HG03565 (cell line): ENCODE measurements around the gene SLBP.
"Not testable (repeated sequence)": the region's sequence is repeated elsewhere in the genome, so short reads cannot be mapped to it uniquely, and the experiment has no call there.

Source experiments
- ATAC-seq: cut with Tn5 transposase; IDR thresholded peaks from one replicate; pipeline ENCODE4 v1.9.1; 2021; ENCODE audit warnings: mild to moderate bottlenecking, moderate library complexity; ENCODE audit not compliant: unreplicated experiment

The SLBP gene

GRCh38 chr4:1678244-1678643 is 33.9 kb downstream of the SLBP start:
- ATAC-seq: no peak

GRCh38 chr4:1676605-1677525 is 35.3 kb downstream of the SLBP start:
- no peak for ATAC-seq

GRCh38 chr4:1675802-1676137 is 36.3 kb downstream of the SLBP start:
- ATAC-seq: no peak

GRCh38 chr4:1675136-1675801 is 36.9 kb downstream of the SLBP start:
- no peak for ATAC-seq

GRCh38 chr4:1674682-1675081 is 37.4 kb downstream of the SLBP start:
- ATAC-seq: no peak

- no peak for ATAC-seq
These were observed 38.4 kb downstream of the SLBP start for GRCh38 chr4:1673671-1674070.

GRCh38 chr4:1671011-1671410 is 41.1 kb downstream of the SLBP start:
- ATAC-seq: not testable (repeated sequence)

- ATAC-seq: no peak
These were observed 41.8 kb downstream of the SLBP start for GRCh38 chr4:1670279-1670678.

GRCh38 chr4:1669850-1670249 is 42.3 kb downstream of the SLBP start:
- ATAC-seq: no peak

GRCh38 chr4:1669270-1669669 is 42.8 kb downstream of the SLBP start:
- ATAC-seq: no peak

GRCh38 chr4:1668488-1668840 is 43.7 kb downstream of the SLBP start:
- ATAC-seq: no peak

- ATAC-seq: no peak
These were observed 44.8 kb downstream of the SLBP start for GRCh38 chr4:1667273-1667672.

GRCh38 chr4:1666391-1666790 is 45.7 kb downstream of the SLBP start:
- ATAC-seq: no peak

GRCh38 chr4:1664141-1664540 is 48.0 kb downstream of the SLBP start:
- ATAC-seq: no peak

- no peak for ATAC-seq
These were observed 48.6 kb downstream of the SLBP start for GRCh38 chr4:1663549-1663948.

- no peak for ATAC-seq
These were observed 50.4 kb downstream of the SLBP start for GRCh38 chr4:1661695-1662094.

GRCh38 chr4:1660948-1661677 is 51.0 kb downstream of the SLBP start:
- ATAC-seq: no peak

GRCh38 chr4:1659104-1660043 is 52.7 kb downstream of the SLBP start:
- ATAC-seq: no peak

- ATAC-seq: no peak
These were observed 53.5 kb downstream of the SLBP start for GRCh38 chr4:1658581-1658980.

- no peak for ATAC-seq
These were observed 54.0 kb downstream of the SLBP start for GRCh38 chr4:1658146-1658545.

GRCh38 chr4:1656986-1657385 is 55.1 kb downstream of the SLBP start:
- no peak for ATAC-seq
